K562 (cell line): ENCODE results near the gene KCNQ4. TPM values are rescaled to one million over a fixed set of nuclear protein-coding genes. Genes with fewer than 3 reads are reported as not detected.

Experiments used
- ATAC-seq: fragments of 200-7000 bp; cut with Tn5 transposase; 3 replicates; pipeline ENCODE4 v1.9.1; 2020; ENCODE audit warnings: moderate library complexity
- BruUV-seq: library from RNA; stranded (reverse); fragments of 400-500 nt; replicated peaks from 2 replicates; lab custom pipeline; 2021; lab: Mats Ljungman, UMichigan
- CTCF ChIA-PET: fragments of 300-600 bp; formaldehyde crosslinking; extraction: SDS; loops from one replicate; lab custom pipeline; 2021; ENCODE audit warnings: low intra/inter-chr PET ratio; lab: Yijun Ruan, JAX
- POLR2A ChIA-PET: fragments of 300-600, 350-650 bp; sonication (Branson Sonifier 250); formaldehyde crosslinking; extraction: SDS; loops from one replicate; lab custom pipeline; 2021; ENCODE audit warnings: antibody characterized with exemption, inconsistent platforms; lab: Yijun Ruan, JAX
- DNase-seq, 4 experiments: peaks; one replicate each; pipeline versions ENCODE4 v3.0.0 to v3.0.0-alpha.2; 2011 to 2018; ENCODE audit warnings: low spot score in 3 of 4, mixed read lengths in 3 of 4; ENCODE audit errors: extremely low read depth in 1 of 4
- FAIRE-seq: peaks from 2 replicates; lab custom pipeline; 2011; peaks lifted over from hg19 to GRCh38; lab: Jason Lieb, UNC
- H2AFZ ChIP-seq: 2 replicates; pipeline ENCODE4 v1.6.0; 2011; ENCODE audit warnings: low read depth, low read length, control low read depth, inconsistent platforms
- H3K27ac ChIP-seq: fragments of 200-600 bp; 3 replicates; pipeline ENCODE4 v1.8.0; 2011; ENCODE audit warnings: low read depth, mild to moderate bottlenecking, control low read depth, inconsistent platforms, low read length, moderate library complexity, mixed read lengths; ENCODE audit errors: extremely low read depth
- H3K27me3 ChIP-seq, 2 experiments: fragments of 300-600 bp in 1 of 2; 2 replicates in 1 of 2; 3 replicates in 1 of 2; pipeline versions ENCODE4 v1.6.0 to v1.8.0; 2011; ENCODE audit warnings: inconsistent platforms in 2 of 2, low read length in 2 of 2, mild to moderate bottlenecking in 1 of 2, mixed read lengths in 1 of 2, moderate library complexity in 1 of 2; ENCODE audit not compliant: control insufficient read depth in 2 of 2, insufficient read depth in 2 of 2
- H3K36me3 ChIP-seq: fragments of 300-600 bp; 3 replicates; pipeline ENCODE4 v1.8.0; 2011; ENCODE audit warnings: mild to moderate bottlenecking, low read length, inconsistent platforms; ENCODE audit not compliant: control insufficient read depth, insufficient read depth
- H3K4me1 ChIP-seq, 2 experiments: fragments of 200-600 bp in 1 of 2; replicated peaks in 1 of 2; 2 replicates in 1 of 2; 3 replicates in 1 of 2; pipeline versions ENCODE4 v1.5.1 to v1.8.0; 2011; ENCODE audit warnings: inconsistent platforms in 2 of 2, low read length in 2 of 2, mild to moderate bottlenecking in 1 of 2, mixed read lengths in 1 of 2, moderate library complexity in 1 of 2; ENCODE audit not compliant: control insufficient read depth in 2 of 2, insufficient read depth in 2 of 2
- H3K4me2 ChIP-seq: 2 replicates; pipeline ENCODE4 v1.6.1; 2011; ENCODE audit warnings: low read length, control low read depth, inconsistent platforms, mixed read lengths; ENCODE audit not compliant: insufficient read depth
- H3K4me3 ChIP-seq: fragments of 200-600 bp; sonication (generic), shearing (Covaris generic); 2 replicates; pipeline ENCODE4 v1.5.1; 2016; ENCODE audit warnings: control low read depth, inconsistent platforms
- H3K79me2 ChIP-seq: fragments of 200-600 bp; 3 replicates; pipeline ENCODE4 v1.8.0; 2011; ENCODE audit warnings: low read length, inconsistent platforms; ENCODE audit not compliant: control insufficient read depth, insufficient read depth
- H3K9ac ChIP-seq, 2 experiments: 2 replicates each; pipeline versions ENCODE4 v1.6.0 to v1.6.1; 2011; ENCODE audit warnings: low read depth in 2 of 2, low read length in 2 of 2, control low read depth in 1 of 2, inconsistent platforms in 1 of 2, mild to moderate bottlenecking in 1 of 2, mixed read lengths in 1 of 2; ENCODE audit not compliant: insufficient read depth in 1 of 2
- H3K9me1 ChIP-seq: one replicate; pipeline ENCODE4 v1.6.0; 2011; ENCODE audit warnings: inconsistent platforms, mild to moderate bottlenecking, low read length, moderate library complexity; ENCODE audit not compliant: control insufficient read depth, insufficient read depth
- H3K9me3 ChIP-seq: replicated peaks from 2 replicates; pipeline ENCODE4 v1.5.1; 2011; ENCODE audit warnings: low read depth, low read length, inconsistent platforms; ENCODE audit not compliant: control insufficient read depth, insufficient read depth
- H4K20me1 ChIP-seq: replicated peaks from 2 replicates; pipeline ENCODE4 v1.6.1; 2011; ENCODE audit warnings: low read length, inconsistent platforms, mixed read lengths; ENCODE audit not compliant: control insufficient read depth, insufficient read depth
- CEBPB ChIP-seq: fragments of 450-650 bp; IDR thresholded peaks from 2 replicates; pipeline ENCODE4 v1.6.1; 2016; ENCODE audit warnings: missing genetic modification characterization, missing compliant biosample characterization
- CHD4 ChIP-seq: fragments of 200-600 bp; sonication (generic); IDR thresholded peaks from 3 replicates; pipeline ENCODE4 v1.6.1; 2012; ENCODE audit warnings: low read depth, mild to moderate bottlenecking, mixed read lengths, low read length, inconsistent platforms; ENCODE audit not compliant: insufficient read depth, insufficient replicate concordance, poor library complexity, severe bottlenecking
- E2F3 ChIP-seq: fragments of 250-450 bp; sonication (Bioruptor Pico); IDR thresholded peaks from 2 replicates; pipeline ENCODE4 v1.4.0; 2020; ENCODE audit warnings: mild to moderate bottlenecking
- GATAD2B ChIP-seq: fragments of 450-650 bp; IDR thresholded peaks from 2 replicates; pipeline ENCODE4 v1.6.1; 2017; ENCODE audit warnings: mild to moderate bottlenecking, borderline replicate concordance
- NRF1 ChIP-seq, 2 experiments: fragments of 450-650 bp; IDR thresholded peaks in 1 of 2; conservative IDR thresholded peaks in 1 of 2; 2 replicates each; pipeline ENCODE4 v1.6.1; 2014; ENCODE audit warnings: mild to moderate bottlenecking in 2 of 2
- SAFB ChIP-seq: fragments of 200-400 bp; formaldehyde crosslinking; IDR thresholded peaks from 2 replicates; pipeline ENCODE4 v1.6.1; 2017; ENCODE audit warnings: low read depth, low read length, borderline replicate concordance
- SRSF3 ChIP-seq: fragments of 200-400 bp; formaldehyde crosslinking; IDR thresholded peaks from 2 replicates; pipeline ENCODE4 v1.6.1; 2016; ENCODE audit warnings: mild to moderate bottlenecking, low read length, moderate library complexity; ENCODE audit not compliant: insufficient read depth
- TARDBP ChIP-seq: fragments of 450-650 bp; IDR thresholded peaks from 2 replicates; pipeline ENCODE4 v1.6.1; 2016
- TBP ChIP-seq: optimal IDR thresholded peaks from 2 replicates; pipeline ENCODE3; 2011; ENCODE audit warnings: low read depth, low read length, improper control_type of control experiment
- ZFX ChIP-seq: sonication (generic); formaldehyde crosslinking; IDR thresholded peaks from 2 replicates; pipeline ENCODE4 v1.8.0; 2022; ENCODE audit warnings: mild to moderate bottlenecking, missing genetic modification reagents, moderate library complexity
- ZNF785 ChIP-seq: fragments of 250-450 bp; sonication (Bioruptor Pico); IDR thresholded peaks from 2 replicates; pipeline ENCODE4 v1.4.0; 2020; ENCODE audit warnings: mild to moderate bottlenecking
- WGBS: fragments of 100-300 bp; shearing (Covaris generic); methylation state at CpG from one replicate; pipeline ENCODE4 v1.1.6; 2016; ENCODE audit warnings: low coverage, mixed read lengths; ENCODE audit not compliant: insufficient coverage; ENCODE audit errors: missing lambda C conversion rate; 5-methylcytosine and 5-hydroxymethylcytosine counted together
- in situ Hi-C: fragments of 300-500 bp; cut with MboI; formaldehyde crosslinking; loops from 4 replicates; pipeline ENCODE4 v1.15.0; 2018; ENCODE audit warnings: inconsistent platforms, mixed read lengths
- intact Hi-C: fragments of 100-400 bp; cut with micrococcal nuclease; formaldehyde crosslinking; loops from 2 replicates; pipeline ENCODE4 v1.14.2; 2022
- polyA plus RNA-seq, 8 experiments: library from polyadenylated mRNA; depleted of rRNA in 4 of 8; stranded (reverse) in 5 of 8; unstranded in 3 of 8; fragments of >200 nt; fragmentation: Nextera tagmentation in 2 of 8; fragmentation: Illumina TruSeq in 1 of 8; extraction: Ambion mirVana in 2 of 8; extraction: Trizol in 1 of 8; gene quantifications; 2 replicates each; pipeline versions ENCODE4 v1.2.1 to v1.2.3, GENCODE V29; 2011 to 2014; ENCODE audit warnings: inconsistent platforms in 1 of 8, missing spikeins in 1 of 8
- total RNA-seq, 7 experiments: library from RNA; depleted of rRNA in 6 of 7; stranded (reverse); fragments of >200 nt in 6 of 7; fragmentation: Illumina TruSeq in 2 of 7; extraction: Trizol in 2 of 7; gene quantifications; 2 replicates each; pipeline versions ENCODE4 v1.2.1 to v1.2.3, GENCODE V29; 2011 to 2021; ENCODE audit warnings: low replicate concordance in 1 of 7
- TF ChIP-seq, protein P1 (sequence below): IDR thresholded peaks from 2 replicates; pipeline ENCODE4 v1.6.1; 2016; ENCODE audit warnings: missing genetic modification characterization, missing compliant biosample characterization
- TF ChIP-seq, protein P2 (sequence below): IDR thresholded peaks from 2 replicates; pipeline ENCODE4 v1.6.1; 2012; ENCODE audit warnings: low read depth, low read length, improper control_type of control experiment, borderline replicate concordance
- TF ChIP-seq, protein P3 (sequence below): sonication (generic); formaldehyde crosslinking; IDR thresholded peaks from 2 replicates; pipeline ENCODE4 v1.8.1; 2022; ENCODE audit warnings: missing genetic modification reagents

The KCNQ4 gene
- total and polyA plus RNA-seq, 9 of the 15 experiments (the other 6 are each of a cell fraction or from before 2014, with no cell fraction given), result 0.07 to 4.1 (median 0.79) TPM

DNA sequence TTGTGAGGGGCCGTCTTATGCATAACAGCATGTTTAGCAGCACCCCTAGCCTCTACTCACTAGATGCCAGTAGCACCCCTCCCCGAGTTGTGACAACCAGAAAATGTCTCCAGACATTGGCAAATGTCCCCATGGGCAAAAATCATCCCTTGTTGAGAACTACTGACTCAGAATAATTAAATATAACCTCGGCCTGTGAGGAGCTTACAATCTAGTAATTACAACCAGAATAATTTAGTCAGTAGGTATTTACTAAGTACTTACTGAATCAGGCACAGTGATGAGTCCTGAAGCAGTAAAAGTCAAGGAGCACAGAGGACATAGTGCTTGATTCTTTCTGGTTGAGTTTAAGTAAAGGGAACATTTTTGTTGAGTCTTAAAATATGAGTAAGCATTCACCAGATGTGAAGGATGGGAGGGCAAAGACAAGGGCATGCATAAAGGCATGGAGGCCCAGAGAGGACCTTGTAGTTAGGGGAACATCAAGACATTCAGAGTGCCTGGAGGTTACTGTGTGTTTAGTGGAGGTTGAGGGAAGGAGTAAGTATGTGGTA, 44.1 kb upstream of the KCNQ4 start:
- Histone ChIP-seq H4K20me1 (peaks cover 4% of the 10 kb centered on the region; the same call in 1 of the 2 replicates), H3K36me3 (peaks cover 54% of the 10 kb centered on the region), H3K4me3 (no peak overlapping the region), H3K4me2 (no peak overlapping the region), H3K4me1 (peaks cover 0 to 6% of the 10 kb centered on the region in 2 experiments; a peak in 2 of 5 replicates), H3K27ac (no peak overlapping the region), H3K79me2 (peaks cover 29% of the 10 kb centered on the region), H3K9ac (no peak overlapping the region), H2AFZ (no peak overlapping the region), H3K9me3 (no peaks in the 10 kb centered on the region), H3K9me1 (no peaks in the 10 kb centered on the region), H3K27me3 (no peaks in the 10 kb centered on the region)
- CTCF ChIA-PET, result no interaction called here
- POLR2A ChIA-PET, result interaction anchor here (0.7 to 1.3 kb wide), 4 partner anchors 14 to 61 kb away, joined by 3 to 6 read pairs (median 4); no protein-coding TSS in a partner anchor
- TF ChIP-seq GATAD2B (no peak), SRSF3 (no peak), TBP (no peak), CEBPB (tag) (no peak), ZNF785 (CRISPR knock-in tag) (no peak), SAFB (no peak), ZFX (no peak), CHD4 (no peak), E2F3 (no peak), NRF1 (conservative IDR thresholded peaks at IDR 0.05 in 1 of 2, IDR thresholded peaks at IDR 0.05 in 1 of 2) (no peak), TARDBP (no peak)
- TF ChIP-seq, protein P1, sequence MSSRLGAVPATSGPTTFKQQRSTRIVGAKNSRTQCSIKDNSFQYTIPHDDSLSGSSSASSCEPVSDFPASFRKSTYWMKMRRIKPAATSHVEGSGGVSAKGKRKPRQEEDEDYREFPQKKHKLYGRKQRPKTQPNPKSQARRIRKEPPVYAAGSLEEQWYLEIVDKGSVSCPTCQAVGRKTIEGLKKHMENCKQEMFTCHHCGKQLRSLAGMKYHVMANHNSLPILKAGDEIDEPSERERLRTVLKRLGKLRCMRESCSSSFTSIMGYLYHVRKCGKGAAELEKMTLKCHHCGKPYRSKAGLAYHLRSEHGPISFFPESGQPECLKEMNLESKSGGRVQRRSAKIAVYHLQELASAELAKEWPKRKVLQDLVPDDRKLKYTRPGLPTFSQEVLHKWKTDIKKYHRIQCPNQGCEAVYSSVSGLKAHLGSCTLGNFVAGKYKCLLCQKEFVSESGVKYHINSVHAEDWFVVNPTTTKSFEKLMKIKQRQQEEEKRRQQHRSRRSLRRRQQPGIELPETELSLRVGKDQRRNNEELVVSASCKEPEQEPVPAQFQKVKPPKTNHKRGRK (tag), result no peak
- TF ChIP-seq, protein P2, sequence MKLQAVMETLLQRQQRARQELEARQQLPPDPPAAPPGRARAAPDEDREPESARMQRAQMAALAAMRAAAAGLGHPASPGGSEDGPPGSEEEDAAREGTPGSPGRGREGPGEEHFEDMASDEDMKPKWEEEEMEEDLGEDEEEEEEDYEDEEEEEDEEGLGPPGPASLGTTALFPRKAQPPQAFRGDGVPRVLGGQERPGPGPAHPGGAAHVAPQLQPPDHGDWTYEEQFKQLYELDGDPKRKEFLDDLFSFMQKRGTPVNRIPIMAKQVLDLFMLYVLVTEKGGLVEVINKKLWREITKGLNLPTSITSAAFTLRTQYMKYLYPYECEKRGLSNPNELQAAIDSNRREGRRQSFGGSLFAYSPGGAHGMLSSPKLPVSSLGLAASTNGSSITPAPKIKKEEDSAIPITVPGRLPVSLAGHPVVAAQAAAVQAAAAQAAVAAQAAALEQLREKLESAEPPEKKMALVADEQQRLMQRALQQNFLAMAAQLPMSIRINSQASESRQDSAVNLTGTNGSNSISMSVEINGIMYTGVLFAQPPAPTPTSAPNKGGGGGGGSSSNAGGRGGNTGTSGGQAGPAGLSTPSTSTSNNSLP, result no peak
- TF ChIP-seq, protein P3, sequence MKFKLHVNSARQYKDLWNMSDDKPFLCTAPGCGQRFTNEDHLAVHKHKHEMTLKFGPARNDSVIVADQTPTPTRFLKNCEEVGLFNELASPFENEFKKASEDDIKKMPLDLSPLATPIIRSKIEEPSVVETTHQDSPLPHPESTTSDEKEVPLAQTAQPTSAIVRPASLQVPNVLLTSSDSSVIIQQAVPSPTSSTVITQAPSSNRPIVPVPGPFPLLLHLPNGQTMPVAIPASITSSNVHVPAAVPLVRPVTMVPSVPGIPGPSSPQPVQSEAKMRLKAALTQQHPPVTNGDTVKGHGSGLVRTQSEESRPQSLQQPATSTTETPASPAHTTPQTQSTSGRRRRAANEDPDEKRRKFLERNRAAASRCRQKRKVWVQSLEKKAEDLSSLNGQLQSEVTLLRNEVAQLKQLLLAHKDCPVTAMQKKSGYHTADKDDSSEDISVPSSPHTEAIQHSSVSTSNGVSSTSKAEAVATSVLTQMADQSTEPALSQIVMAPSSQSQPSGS (CRISPR knock-in tag), result no peak
- ATAC-seq, result no peak
- DNase-seq, result no peak
- intact Hi-C loops (no loop called here), in situ Hi-C loops (no loop called here)
- no peak for FAIRE-seq
- 90% methylated on average over 3 of the region's 3 CpGs for WGBS
- BruUV-seq, result TSS peak; percentile 15
